Stomach (tissue), 4 donors: ENCODE results near the gene IRAK1.

Experiments
- POLR2A ChIP-seq, 4 donors: fragments of 450-650 bp; IDR thresholded peaks; one replicate each; pipeline ENCODE4 v1.6.1; 2016; ENCODE audit warnings: antibody characterized with exemption in 4 of 4, control low read depth in 2 of 4, mild to moderate bottlenecking in 1 of 4, moderate library complexity in 1 of 4
- TF ChIP-seq, protein P1 (sequence below), 7 experiments: fragments of 450-650 bp in 4 of 7; fragments of 200-600 bp in 3 of 7; sonication (generic) in 3 of 7; IDR thresholded peaks; one replicate each; pipeline ENCODE4 v1.5.1; 2016 to 2019; ENCODE audit warnings: antibody characterized with exemption in 7 of 7, control low read depth in 2 of 7, mild to moderate bottlenecking in 1 of 7

DNA sequence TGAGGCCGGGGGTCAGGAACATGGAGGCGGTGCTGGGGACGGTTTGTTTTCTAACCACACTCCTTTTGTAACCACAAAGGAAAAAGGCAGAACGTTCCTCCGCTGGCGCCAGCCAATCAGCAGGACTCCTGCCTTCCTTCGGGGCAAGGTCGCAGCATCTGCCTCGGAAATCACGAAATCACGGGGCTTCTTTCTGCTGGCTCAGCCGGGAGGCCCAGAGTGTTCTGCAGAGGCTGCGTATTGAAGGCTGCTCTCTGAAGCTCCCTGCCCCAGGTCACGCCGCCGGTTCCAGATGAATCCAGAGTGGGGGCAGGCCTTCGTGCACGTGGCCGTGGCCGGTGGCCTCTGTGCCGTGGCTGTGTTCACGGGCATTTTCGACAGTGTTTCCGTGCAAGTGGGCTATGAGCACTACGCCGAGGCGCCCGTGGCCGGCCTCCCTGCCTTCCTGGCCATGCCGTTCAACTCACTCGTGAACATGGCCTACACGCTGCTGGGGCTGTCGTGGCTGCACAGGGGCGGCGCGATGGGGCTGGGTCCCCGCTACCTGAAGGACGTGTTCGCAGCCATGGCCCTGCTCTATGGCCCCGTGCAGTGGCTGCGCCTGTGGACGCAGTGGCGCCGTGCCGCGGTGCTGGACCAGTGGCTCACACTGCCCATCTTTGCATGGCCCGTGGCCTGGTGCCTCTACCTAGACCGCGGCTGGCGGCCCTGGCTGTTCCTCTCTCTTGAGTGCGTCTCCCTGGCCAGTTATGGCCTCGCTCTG lies 37.8 kb downstream of the IRAK1 start:
- TF ChIP-seq POLR2A (IDR thresholded peaks at IDR 0.05), result no peak
- TF ChIP-seq, protein P1, sequence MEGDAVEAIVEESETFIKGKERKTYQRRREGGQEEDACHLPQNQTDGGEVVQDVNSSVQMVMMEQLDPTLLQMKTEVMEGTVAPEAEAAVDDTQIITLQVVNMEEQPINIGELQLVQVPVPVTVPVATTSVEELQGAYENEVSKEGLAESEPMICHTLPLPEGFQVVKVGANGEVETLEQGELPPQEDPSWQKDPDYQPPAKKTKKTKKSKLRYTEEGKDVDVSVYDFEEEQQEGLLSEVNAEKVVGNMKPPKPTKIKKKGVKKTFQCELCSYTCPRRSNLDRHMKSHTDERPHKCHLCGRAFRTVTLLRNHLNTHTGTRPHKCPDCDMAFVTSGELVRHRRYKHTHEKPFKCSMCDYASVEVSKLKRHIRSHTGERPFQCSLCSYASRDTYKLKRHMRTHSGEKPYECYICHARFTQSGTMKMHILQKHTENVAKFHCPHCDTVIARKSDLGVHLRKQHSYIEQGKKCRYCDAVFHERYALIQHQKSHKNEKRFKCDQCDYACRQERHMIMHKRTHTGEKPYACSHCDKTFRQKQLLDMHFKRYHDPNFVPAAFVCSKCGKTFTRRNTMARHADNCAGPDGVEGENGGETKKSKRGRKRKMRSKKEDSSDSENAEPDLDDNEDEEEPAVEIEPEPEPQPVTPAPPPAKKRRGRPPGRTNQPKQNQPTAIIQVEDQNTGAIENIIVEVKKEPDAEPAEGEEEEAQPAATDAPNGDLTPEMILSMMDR (IDR thresholded peaks at IDR 0.05), result no peak
